Lung (tissue), 12 donors: Measurements from ENCODE around the gene MICA. TPM values are rescaled to one million over a fixed set of nuclear protein-coding genes. Genes with fewer than 3 reads are reported as not detected.
"Not testable (repeated sequence)": the region's sequence is repeated elsewhere in the genome, so short reads cannot be mapped to it uniquely, and the experiment has no call there.

Source experiments
- ATAC-seq: fragments of 200-7000 bp; cut with Tn5 transposase; one replicate; pipeline ENCODE4 v1.9.1; 2020; ENCODE audit warnings: moderate number of reproducible peaks; ENCODE audit not compliant: insufficient read depth, low FRiP score
- DNase-seq, 3 donors: peaks; one replicate each; pipeline ENCODE4 v3.0.0-alpha.2; 2013 to 2017
- H3K27ac ChIP-seq, 2 donors: one replicate each; pipeline ENCODE4 v1.5.1; 2013; ENCODE audit warnings: mild to moderate bottlenecking in 2 of 2, moderate library complexity in 2 of 2, control low read depth in 1 of 2, inconsistent platforms in 1 of 2, low read depth in 1 of 2, low read length in 1 of 2
- H3K27me3 ChIP-seq, 3 donors: one replicate each; pipeline ENCODE4 v1.5.1; 2013; ENCODE audit warnings: low read length in 2 of 3; ENCODE audit not compliant: control insufficient read depth in 3 of 3, insufficient read depth in 3 of 3
- H3K36me3 ChIP-seq, 4 donors: one replicate each; pipeline ENCODE4 v1.5.1; 2013; ENCODE audit warnings: low read length in 4 of 4, mild to moderate bottlenecking in 1 of 4, moderate library complexity in 1 of 4; ENCODE audit not compliant: control insufficient read depth in 4 of 4, insufficient read depth in 4 of 4
- H3K4me1 ChIP-seq, 5 donors: one replicate each; pipeline ENCODE4 v1.5.1; 2013; ENCODE audit warnings: low read length in 5 of 5, mild to moderate bottlenecking in 2 of 5, moderate library complexity in 1 of 5; ENCODE audit not compliant: control insufficient read depth in 5 of 5, insufficient read depth in 5 of 5
- H3K4me3 ChIP-seq: one replicate; pipeline ENCODE4 v1.5.1; 2013; ENCODE audit warnings: mild to moderate bottlenecking, control low read depth, moderate library complexity
- H3K9ac ChIP-seq, 2 donors: one replicate each; pipeline ENCODE4 v1.5.1; 2013; ENCODE audit warnings: low read length in 2 of 2, control low read depth in 1 of 2; ENCODE audit not compliant: insufficient read depth in 1 of 2
- H3K9me3 ChIP-seq, 4 donors: one replicate each; pipeline ENCODE4 v1.5.1; 2013; ENCODE audit warnings: low read length in 3 of 4, mild to moderate bottlenecking in 1 of 4, moderate library complexity in 1 of 4; ENCODE audit not compliant: control insufficient read depth in 4 of 4, insufficient read depth in 3 of 4
- CTCF ChIP-seq: IDR thresholded peaks from 2 replicates; pipeline ENCODE4 v1.5.1; 2012; ENCODE audit warnings: mild to moderate bottlenecking; ENCODE audit errors: control extremely low read depth, extremely low read depth
- WGBS, 2 donors: extraction: QIAGEN DNeasy Blood & Tissue Kit; methylation state at CpG; one replicate each; pipeline ENCODE4 v1.1.7; 2013; 5-methylcytosine and 5-hydroxymethylcytosine counted together
- polyA plus RNA-seq, 2 donors: library from polyadenylated mRNA; stranded (reverse); fragments of 200-250 nt; gene quantifications; one replicate each; pipeline ENCODE4 v1.2.1, GENCODE V29; 2013
- total RNA-seq, 2 donors: library from RNA; depleted of rRNA in 1 of 2; stranded (reverse); fragments of >200 nt in 1 of 2; gene quantifications; one replicate each; pipeline ENCODE4 v1.2.1, GENCODE V29; 2014 to 2021
- donor health status: control.
- donor health status: control.
- donor health status: Bipolar disorder and iron deficiency.
- donor health status: healthy.
- donor health status: DM: yes; HTN: yes; CAD: no.

The MICA gene
- total and polyA plus RNA-seq, 4 donors = 16.5 to 48.2 (median 27.8) TPM

- Histone ChIP-seq H3K9ac (no peak overlapping the region), H3K4me1 (peaks cover 0 to 24% (median 10%) of the 10 kb centered on the region in 5 donors), H3K36me3 (no peaks in the 10 kb centered on the region), H3K4me3 (no peak overlapping the region), H3K9me3 (no peaks in the 10 kb centered on the region), H3K27ac (peak overlapping the region; percentile 78 to 99), H3K27me3 (peaks cover 0 to 11% (median 11%) of the 10 kb centered on the region in 3 donors)
- ATAC-seq (no peak), DNase-seq (peak in 2 of 3 donors; percentile 9 to 16)
- whole genome bisulfite sequencing, 2 donors = 25 to 28% methylated on average over 4 of the region's 4 CpGs
- TF ChIP-seq CTCF = no peak
Observed at GRCh38 chr6:31401403-31401802, 2.0 kb upstream of the MICA start.

DNA sequence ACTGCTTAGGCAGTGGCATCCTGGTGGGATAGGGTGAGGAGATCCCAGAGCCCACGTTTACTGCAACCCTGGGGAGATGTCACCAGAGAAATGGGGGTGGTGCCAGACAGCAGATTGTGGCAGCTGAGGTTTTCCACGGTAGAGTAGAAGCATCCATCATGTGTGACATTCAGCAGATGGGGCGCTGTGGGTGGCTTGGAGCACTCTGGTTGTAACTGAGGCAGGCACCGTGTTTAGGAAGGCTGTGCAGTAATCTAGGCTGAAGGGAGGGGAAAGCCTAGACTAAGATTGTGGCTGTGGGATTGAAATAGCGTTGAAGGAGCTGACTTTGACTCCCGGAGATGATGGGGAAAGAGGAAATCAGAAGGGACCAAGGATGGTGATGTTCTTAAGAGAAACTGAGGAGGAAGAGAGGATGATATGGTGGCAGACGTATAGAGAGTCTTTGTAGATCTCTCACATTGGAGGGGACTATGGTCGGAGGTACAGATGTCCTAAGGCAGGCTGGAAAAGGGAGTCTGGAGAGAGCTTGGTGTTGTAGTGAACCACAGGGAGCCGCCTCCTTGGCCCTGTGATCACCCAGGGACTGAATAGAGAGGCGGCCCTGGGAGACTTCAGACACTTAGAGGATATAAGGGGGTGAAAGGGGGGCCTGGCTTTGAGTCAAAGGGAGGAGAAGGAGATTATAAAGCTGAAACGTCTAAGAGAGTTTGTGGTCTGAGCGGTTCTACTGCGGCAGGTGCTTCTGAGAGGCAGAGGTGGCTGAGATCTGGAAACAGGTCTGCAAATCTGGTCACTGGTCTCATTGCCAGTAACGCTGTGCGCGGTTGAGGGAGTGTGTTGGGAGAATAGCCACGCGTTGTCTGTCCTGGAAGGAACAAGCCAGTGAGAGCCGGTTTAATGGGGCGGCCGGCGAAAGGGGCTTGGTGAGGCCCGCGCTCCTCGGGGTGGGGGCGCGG, 792 bp upstream of the MICA start:
- ATAC-seq = no peak
- peaks cover 0 to 24% (median 10%) of the 10 kb centered on the region in 5 donors for H3K4me1 ChIP-seq
- 6% methylated on average over 27 of the region's 27 CpGs for WGBS, 2 donors

GRCh38 chr6:31404061-31404364, 618 bp downstream of the MICA start:
- peak overlapping the region in 1 of 2 donors; percentile 86 for H3K27ac ChIP-seq
- not testable (repeated sequence) for H3K9me3 ChIP-seq, DNase-seq, ATAC-seq, H3K36me3 ChIP-seq, H3K9ac ChIP-seq
- WGBS, 2 donors = 18 to 26% methylated on average over 13 of the region's 13 CpGs
- H3K4me1 ChIP-seq = peaks cover 0 to 24% (median 10%) of the 10 kb centered on the region in 5 donors
- H3K4me3 ChIP-seq = peak overlapping the region; percentile 63
- H3K27me3 ChIP-seq = peaks cover 0 to 11% (median 10%) of the 10 kb centered on the region in 3 donors

More for the DNA sequence above, 792 bp upstream of the MICA start:
- Histone ChIP-seq H3K27me3 (peaks cover 0 to 13% (median 11%) of the 10 kb centered on the region in 3 donors), H3K9me3 (no peaks in the 10 kb centered on the region), H3K36me3 (no peaks in the 10 kb centered on the region), H3K4me3 (peak overlapping the region; percentile 38), H3K9ac (no peak overlapping the region), H3K27ac (peak overlapping the region; percentile 94 to 99)
- DNase-seq = peak; percentile 40 to 65 (median 57)
- no peak for TF ChIP-seq CTCF

- TF ChIP-seq CTCF = no peak
- Histone ChIP-seq H3K9me3 (no peaks in the 10 kb centered on the region), H3K9ac (no peak overlapping the region)
Observed at GRCh38 chr6:31405996-31406395, 2.6 kb downstream of the MICA start.

More at GRCh38 chr6:31405996-31406395, 2.6 kb downstream of the MICA start:
- peaks cover 0 to 10% (median 8%) of the 10 kb centered on the region in 3 donors for H3K27me3 ChIP-seq
- no peak for DNase-seq
- no peak overlapping the region for H3K27ac ChIP-seq
- H3K36me3 ChIP-seq = peaks cover 0 to 6% (median 0%) of the 10 kb centered on the region in 4 donors
- 70 to 73% methylated on average over 5 of the region's 5 CpGs for WGBS, 2 donors
- no peak overlapping the region for H3K4me3 ChIP-seq
- no peak for ATAC-seq
- peaks cover 0 to 21% (median 10%) of the 10 kb centered on the region in 5 donors for H3K4me1 ChIP-seq
